GM20000 (cell line): Measurements from ENCODE around the gene DHCR24.
"Not testable (repeated sequence)": the region's sequence is repeated elsewhere in the genome, so short reads cannot be mapped to it uniquely, and the experiment has no call there.

Experiments
- DNase-seq: peaks from one replicate; pipeline ENCODE4 v3.0.0; 2012; ENCODE audit warnings: low spot score
- TF ChIP-seq, protein P1 (sequence below): IDR thresholded peaks from 2 replicates; pipeline ENCODE4 v1.5.1; 2012; ENCODE audit warnings: mild to moderate bottlenecking, control low read depth; ENCODE audit errors: extremely low read depth, missing control alignments

DHCR24 gene

DNA sequence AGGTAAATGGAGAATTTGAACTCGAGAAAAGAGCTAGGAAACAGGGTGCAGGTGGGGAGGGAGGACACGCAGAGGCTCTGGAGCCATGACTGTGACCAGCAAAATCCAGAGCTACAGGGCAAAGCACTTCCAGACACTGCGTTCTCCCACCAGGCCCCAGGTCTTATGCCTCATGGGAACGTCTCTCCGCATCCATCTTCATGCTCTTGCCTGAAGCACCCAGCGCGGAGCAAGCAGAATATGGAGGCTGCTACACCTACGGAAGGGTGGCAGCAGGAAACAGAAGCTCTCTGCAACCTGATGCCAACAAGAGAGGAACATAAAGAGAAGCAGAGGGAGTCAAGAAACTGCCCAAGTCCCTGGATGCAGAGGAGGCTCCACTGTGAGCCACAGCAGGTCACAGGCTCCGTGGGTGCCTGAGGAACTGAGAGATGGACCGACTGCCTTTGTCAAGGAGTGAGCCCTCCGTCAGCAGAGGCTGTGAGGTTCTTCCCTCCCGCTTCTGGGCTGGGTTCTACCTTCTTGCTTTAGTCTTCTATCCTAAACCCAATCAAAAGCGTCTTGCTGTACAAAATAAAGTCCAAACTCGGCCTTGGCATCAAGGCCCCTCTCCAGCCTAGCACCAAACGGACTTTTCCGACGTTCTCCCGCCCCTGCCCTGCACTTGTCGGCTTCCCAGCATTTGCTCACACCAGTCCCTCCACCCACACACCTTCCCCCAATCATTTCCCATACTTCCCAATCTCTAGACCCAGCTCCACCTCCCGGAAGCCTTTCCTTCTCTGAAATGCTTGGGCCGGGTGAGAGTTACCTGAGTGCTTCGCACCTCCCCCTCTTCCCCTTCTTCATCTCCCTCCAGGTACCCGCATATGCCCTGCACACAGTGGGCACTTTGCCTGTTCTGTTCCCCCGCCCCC is 930 bp downstream of the DHCR24 start:
- peak; percentile 31 for DNase-seq
- TF ChIP-seq, protein P1, sequence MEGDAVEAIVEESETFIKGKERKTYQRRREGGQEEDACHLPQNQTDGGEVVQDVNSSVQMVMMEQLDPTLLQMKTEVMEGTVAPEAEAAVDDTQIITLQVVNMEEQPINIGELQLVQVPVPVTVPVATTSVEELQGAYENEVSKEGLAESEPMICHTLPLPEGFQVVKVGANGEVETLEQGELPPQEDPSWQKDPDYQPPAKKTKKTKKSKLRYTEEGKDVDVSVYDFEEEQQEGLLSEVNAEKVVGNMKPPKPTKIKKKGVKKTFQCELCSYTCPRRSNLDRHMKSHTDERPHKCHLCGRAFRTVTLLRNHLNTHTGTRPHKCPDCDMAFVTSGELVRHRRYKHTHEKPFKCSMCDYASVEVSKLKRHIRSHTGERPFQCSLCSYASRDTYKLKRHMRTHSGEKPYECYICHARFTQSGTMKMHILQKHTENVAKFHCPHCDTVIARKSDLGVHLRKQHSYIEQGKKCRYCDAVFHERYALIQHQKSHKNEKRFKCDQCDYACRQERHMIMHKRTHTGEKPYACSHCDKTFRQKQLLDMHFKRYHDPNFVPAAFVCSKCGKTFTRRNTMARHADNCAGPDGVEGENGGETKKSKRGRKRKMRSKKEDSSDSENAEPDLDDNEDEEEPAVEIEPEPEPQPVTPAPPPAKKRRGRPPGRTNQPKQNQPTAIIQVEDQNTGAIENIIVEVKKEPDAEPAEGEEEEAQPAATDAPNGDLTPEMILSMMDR: no peak

DNA sequence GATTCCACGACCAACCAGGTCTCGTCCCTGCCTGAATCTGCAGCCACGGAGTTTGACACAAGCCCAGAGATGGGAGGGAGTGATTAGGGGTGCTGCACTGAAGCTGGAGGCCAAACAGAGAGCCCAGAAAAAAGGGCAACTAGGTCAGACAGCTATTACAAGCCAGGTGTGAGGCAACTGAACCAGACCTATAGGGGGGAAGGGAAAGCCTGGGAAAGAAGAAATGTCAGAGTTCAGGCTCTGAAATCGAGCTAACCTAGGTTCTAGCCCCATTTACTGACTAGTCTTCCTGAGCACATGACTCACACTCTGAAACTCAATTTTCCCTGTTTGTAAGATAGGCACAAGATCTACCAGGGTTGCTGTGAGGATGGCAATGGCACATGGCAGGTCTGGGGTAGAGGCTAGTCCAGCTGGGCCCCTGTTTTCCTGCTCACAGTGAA is 1.7 kb downstream of the DHCR24 start:
- TF ChIP-seq, protein P1: no peak
- no peak for DNase-seq

DNA sequence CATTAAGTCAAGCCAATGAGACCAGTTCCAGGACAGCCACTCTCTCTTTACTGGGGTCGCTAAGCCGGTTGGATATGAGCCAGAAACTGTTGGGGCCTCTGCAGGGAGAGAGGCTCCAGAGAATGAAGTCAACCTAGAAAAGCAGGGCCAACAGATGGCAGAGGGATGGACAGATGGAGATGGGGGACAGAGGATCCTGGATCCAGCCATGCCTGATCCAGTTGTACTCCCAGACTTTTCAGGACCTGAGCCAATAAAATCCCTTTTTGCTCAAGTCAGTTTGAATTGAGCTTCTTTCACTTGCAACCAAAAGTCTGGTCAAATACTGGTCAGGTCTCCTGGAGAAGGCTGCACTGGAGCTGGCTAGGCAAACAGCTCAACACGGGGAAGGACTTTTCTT is 2.2 kb downstream of the DHCR24 start:
- TF ChIP-seq, protein P1: no peak
- no peak for DNase-seq

DNA sequence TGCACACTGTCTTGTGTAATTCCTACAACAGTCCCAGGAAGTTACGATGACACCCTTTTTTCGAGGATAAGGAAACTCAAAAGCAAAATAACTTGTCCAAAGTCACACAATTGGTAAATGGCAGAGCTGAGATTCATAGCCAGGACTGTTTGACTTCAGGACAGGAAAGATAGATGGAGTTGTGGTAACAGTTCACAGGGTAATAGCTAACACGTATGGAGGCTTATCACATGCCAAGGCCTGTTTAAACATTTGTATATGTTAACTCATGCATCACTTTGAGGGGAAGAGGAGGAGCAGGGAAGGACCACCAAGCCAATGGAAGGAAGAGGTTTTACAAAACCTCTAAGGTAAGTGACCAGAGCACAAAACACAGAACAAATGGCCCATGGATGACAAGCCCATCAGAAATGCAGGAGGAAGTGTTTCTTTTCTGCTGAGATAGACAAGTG is 2.8 kb downstream of the DHCR24 start:
- TF ChIP-seq, protein P1: no peak
- no peak for DNase-seq

DNA sequence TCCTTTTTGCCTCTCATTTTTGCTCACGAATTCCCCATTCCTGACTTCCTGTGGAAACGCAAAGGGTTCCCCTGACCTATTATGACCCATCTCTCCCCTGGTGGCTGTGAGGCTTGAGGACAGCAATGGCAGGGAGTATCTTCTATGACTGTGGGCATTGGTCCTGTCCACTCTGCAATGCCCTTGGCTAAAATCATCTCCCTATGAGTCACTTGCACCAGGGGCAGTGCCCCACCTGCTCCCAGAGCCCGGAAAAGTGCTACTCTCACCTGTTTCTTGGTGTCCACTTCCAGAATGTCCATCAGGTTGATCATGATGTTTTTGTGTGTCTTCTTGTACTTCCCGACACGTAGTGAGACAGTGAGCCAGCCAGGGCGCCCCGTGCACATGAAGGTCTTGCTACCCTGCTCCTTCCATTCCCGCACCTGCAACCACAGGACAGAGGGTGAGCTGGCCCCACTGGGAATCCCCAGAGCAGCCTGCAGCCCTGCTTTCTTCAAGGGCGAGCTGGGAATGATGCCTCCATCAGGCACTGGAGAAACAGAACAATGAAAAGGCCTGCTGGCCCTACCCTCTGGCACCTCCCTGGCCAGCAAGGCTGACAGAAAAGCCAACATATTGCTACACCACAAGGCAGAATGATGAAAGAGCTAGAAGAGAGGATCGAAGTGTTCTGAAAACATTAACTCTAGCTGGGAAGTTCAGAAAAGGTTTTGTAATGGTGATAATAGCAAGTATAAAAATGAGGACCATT is 3.5 kb downstream of the DHCR24 start:
- DNase-seq: no peak
- TF ChIP-seq, protein P1: no peak

DNA sequence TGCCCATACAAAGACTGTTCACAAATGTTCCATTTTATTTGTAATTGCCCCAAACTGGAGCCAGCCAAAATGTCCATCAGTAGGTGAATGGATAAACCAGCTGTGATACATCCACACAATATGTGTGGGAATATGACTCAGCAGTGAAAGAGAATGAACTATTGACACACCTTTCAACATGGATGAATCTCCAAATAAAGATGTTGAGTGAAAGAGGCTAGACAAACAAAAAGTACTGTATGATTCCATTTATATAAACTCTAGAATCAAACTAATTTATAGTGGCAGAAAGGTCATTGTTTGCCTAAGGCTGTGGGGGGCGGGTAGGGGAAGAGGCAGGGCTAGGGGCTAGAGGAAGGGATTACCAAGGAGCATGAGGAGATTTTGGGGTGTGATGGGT is 4.5 kb downstream of the DHCR24 start:
- TF ChIP-seq, protein P1: no peak
- no peak for DNase-seq

DNA sequence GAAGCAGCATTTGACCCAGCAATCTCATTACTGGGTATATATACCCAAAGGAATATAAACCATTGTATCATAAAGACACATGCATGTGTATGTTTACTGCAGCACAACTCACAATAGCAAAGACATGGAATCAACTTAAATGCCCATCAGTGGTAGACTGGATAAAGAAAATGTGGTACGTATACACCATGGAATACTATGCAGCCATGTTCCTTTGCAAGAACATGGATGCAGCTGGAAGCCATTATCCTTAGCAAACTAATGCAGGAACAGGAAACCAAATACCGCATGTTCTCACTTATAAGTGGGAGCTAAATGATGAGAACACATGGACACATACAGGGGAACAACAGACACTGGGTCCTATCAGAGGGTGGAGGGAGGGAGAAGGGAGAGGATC is 5.4 kb downstream of the DHCR24 start:
- not testable (repeated sequence) for DNase-seq
